ENCODE measurements around the gene TMEM243. TPM values are rescaled to one million over a fixed set of nuclear protein-coding genes. Genes with fewer than 3 reads are reported as not detected.

Gene TMEM243
- total RNA-seq, 1 donor from 2014 or later: 111 TPM

GRCh38 chr7:87146740-87147386 lies 72.7 kb downstream of the TMEM243 start:
- CTCF ChIA-PET: interaction anchor here (3.4 kb wide), 1 partner anchor 220 kb away, joined by 33 read pairs; no protein-coding TSS in a partner anchor
- Mint-ChIP-seq H3K36me3 (ENCODE audit: low read depth) (peaks cover 1% of the 10 kb centered on the region), H3K27me3 (no peaks in the 10 kb centered on the region), H3K27ac (no peak overlapping the region), H3K4me3 (no peak overlapping the region), H3K4me1 (peaks cover 19% of the 10 kb centered on the region), H3K9me3 (no peaks in the 10 kb centered on the region)
- TF ChIP-seq CTCF (IDR thresholded peaks at IDR 0.05): no peak
- no peak for DNase-seq
- POLR2A ChIA-PET: no interaction called here
- ATAC-seq (ENCODE audit: low read depth): no peak
- intact Hi-C loops (cut with micrococcal nuclease): no loop called here

Other genes with a start within 250 kb of the TMEM243 start
- gene ELAPOR2, start 160.1 kb downstream of the TMEM243 start, total RNA-seq: 4.5 and 5.1 TPM in 2 replicates
- 159 and 175 TPM in 2 replicates for gene DMTF1, start 67.3 kb downstream of the TMEM243 start, total RNA-seq
- 7.9 and 9.2 TPM in 2 replicates for gene CROT, start 125.9 kb upstream of the TMEM243 start, total RNA-seq

All from activated B cell treated with CpG ODN at 0.5 μM for 24 hours (primary cell).